Measurements from ENCODE around the gene HLA-DMB. TPM values are rescaled to one million over a fixed set of nuclear protein-coding genes. Genes with fewer than 3 reads are reported as not detected.
"Not testable (repeated sequence)": the region's sequence is repeated elsewhere in the genome, so short reads cannot be mapped to it uniquely, and the experiment has no call there.

HLA-DMB gene
- total RNA-seq, 1 donor = 0.09 TPM

- DNase-seq (ENCODE audit: low read depth) = no peak
- no peak for TF ChIP-seq CTCF (IDR thresholded peaks at IDR 0.05; ENCODE audit: insufficient read depth, low read length)
- H3K4me3 ChIP-seq (ENCODE audit: low read depth, low read length) = no peak overlapping the region
Measured at GRCh38 chr6:32949113-32949512, 8.3 kb upstream of the HLA-DMB start.

DNA sequence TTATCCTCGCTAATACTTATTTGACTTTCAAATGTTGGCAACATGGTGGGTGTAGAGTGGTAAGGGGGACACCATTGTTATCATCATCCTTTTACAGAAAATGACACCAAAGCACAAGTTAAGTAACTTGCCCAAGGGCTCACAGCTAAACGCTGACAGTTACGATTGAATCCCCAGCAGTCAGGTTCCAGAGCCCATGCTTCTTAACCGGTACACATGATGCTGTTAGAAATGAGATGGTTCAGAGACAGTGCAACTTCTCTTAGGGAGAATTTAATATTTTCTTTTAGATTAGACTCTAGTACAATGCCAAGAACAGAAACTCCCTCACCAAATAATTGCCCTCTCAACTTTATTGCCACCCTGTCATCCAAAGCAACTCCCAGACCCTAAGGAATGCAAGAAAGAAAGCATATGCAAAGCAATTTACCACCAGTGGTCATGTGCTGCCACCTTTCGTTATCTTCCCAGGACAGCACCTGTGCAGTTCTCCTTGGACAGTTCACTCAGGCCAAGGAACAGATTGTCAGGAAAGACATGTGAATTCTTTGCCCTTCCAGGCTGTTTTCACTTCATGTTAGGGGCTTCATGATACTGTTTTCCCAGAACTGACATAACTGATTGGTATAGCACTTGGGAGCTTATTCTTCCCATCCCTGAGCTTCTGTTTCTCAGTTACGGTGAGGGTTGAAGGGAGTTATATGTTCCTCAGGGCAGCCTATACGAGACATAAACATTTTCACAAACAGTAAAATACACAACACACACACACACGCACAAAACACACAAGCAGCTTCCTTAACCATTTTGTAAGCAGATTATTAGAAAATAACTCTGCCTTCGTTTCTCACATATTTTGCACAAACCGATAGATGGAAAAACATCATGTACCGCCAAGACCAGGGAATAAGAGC lies 7.0 kb upstream of the HLA-DMB start:
- TF ChIP-seq CTCF (IDR thresholded peaks at IDR 0.05; ENCODE audit: insufficient read depth, low read length) = peak; percentile 40
- no peak overlapping the region for H3K4me3 ChIP-seq (ENCODE audit: low read depth, low read length)
- DNase-seq (ENCODE audit: low read depth) = peak; percentile 55

DNA sequence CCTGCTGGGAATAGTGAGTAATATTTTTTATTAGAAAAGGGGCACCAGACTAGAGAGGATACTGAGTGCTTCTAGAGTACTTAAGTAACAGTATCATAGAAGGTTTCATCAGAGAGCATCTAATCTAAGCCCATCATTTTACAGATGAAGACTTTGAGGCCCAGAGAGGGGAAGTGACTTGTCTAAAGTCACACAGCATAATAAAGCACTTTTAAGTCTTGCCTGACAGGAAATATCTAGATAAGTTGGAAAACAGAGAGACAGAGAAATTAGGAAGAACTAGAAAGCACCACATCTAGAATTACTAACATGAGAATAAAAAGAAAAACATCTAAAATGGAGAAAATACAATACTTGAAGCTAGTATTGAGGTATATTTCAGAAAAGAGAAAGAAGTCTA lies 6.1 kb upstream of the HLA-DMB start:
- no peak overlapping the region for H3K4me3 ChIP-seq (ENCODE audit: low read depth, low read length)
- no peak for TF ChIP-seq CTCF (IDR thresholded peaks at IDR 0.05; ENCODE audit: insufficient read depth, low read length)
- DNase-seq (ENCODE audit: low read depth) = no peak

DNA sequence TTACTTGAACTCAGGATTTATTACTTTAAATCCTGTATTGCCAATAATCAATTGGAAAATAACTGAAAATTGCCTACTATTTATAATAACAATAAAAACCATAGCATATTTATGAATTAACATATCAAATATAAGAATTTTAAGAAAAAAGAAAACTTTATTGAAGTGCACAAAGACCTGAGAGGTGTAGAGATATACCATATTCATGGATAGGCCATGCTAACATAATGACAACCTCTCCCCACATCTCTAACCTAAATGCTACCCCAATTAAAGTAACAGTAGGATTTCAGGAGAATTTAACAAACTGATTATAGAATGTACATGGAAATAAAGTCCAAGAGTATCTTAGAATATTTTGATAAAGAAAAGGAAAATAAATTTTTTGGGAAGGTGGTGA lies 5.1 kb upstream of the HLA-DMB start:
- no peak overlapping the region for H3K4me3 ChIP-seq (ENCODE audit: low read depth, low read length)
- no peak for DNase-seq (ENCODE audit: low read depth)
- TF ChIP-seq CTCF (IDR thresholded peaks at IDR 0.05; ENCODE audit: insufficient read depth, low read length) = no peak

DNA sequence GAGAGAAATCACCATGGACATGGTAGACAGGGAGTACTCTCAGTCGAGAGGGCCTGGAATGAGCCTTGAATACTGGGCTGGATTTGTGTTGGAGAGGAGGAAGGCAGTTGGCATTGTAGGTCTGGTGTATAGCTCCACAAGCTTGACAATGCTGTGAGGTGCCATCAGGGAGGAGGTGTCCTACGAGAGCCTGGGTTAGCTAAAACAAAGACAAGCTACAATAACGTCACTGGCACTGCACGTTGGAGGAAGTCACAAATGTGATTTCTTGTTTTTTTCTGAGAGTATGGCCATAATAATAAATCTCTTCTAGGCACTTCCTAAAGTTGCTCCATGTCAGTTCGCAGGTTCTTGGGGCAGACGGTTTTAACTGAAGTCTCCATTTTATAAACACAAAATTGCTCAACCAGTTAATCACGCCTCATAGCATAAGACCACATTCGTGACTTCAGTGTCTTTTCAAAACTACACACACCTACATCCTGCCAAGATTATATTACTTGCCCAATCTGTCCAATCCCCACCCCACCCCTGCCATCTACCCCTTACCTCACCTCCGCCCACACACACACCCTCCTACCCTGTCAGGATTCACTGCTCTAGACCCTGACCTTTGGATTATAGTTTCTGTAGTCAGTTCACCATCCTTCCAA lies 4.4 kb upstream of the HLA-DMB start:
- no peak for DNase-seq (ENCODE audit: low read depth)
- no peak for TF ChIP-seq CTCF (IDR thresholded peaks at IDR 0.05; ENCODE audit: insufficient read depth, low read length)
- H3K4me3 ChIP-seq (ENCODE audit: low read depth, low read length) = no peak overlapping the region

DNA sequence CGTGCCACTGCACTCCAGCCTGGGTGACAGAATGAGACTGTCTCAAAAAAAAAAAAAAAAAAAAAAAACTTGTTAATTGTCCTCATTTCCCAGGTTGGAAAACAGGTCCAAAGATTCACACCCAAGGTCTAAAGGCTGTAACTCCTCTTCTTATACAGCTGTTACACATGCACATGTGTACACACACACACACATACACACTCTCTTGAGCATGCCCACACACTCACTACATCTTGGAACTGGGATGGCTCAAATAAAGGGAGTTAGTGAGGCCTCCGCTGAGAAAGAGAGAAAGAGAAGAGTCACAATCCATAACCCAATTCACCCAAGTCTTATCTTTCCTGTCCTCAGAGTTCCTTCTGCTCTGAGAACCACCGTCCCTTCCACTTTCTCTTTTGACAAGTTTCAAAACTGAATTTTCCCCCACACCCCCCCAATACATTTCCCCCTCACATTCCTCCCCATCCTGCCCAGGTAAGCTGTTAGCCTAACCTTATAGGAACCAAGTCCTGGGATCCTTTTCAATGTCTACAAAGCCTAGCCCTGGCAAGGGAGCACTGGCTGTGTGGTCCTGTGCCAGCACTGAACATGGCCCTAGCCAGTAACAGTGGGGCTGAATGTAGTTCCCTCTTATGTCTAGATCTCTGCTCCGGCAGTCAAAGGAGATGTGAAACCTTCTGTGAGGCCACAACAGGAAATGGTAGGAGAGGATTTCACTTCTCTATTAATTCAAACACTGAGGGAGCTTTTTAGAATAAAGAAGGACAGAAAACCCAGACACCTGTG lies 3.2 kb upstream of the HLA-DMB start:
- TF ChIP-seq CTCF (IDR thresholded peaks at IDR 0.05; ENCODE audit: insufficient read depth, low read length) = no peak
- no peak for DNase-seq (ENCODE audit: low read depth)
- no peak overlapping the region for H3K4me3 ChIP-seq (ENCODE audit: low read depth, low read length)

GRCh38 chr6:32942555-32943123 lies 1.8 kb upstream of the HLA-DMB start:
- not testable (repeated sequence) for H3K4me3 ChIP-seq (ENCODE audit: low read depth, low read length); DNase-seq (ENCODE audit: low read depth)

All from fibroblast of the aortic adventitia (primary cell).